GM18499 (cell line): ENCODE data around the gene SNX7.

Experiments
- ATAC-seq: cut with Tn5 transposase; IDR thresholded peaks from one replicate; pipeline ENCODE4 v1.9.1; 2021; ENCODE audit warnings: moderate number of reproducible peaks; ENCODE audit not compliant: insufficient read depth, unreplicated experiment

The SNX7 gene

GRCh38 chr1:98693385-98693784 is 31.9 kb downstream of the SNX7 start:
- no peak for ATAC-seq

- no peak for ATAC-seq
Measured at GRCh38 chr1:98696077-98696476, 34.6 kb downstream of the SNX7 start.

GRCh38 chr1:98697781-98698180 is 36.3 kb downstream of the SNX7 start:
- no peak for ATAC-seq

- ATAC-seq, result no peak
Measured at GRCh38 chr1:98698625-98699024, 37.1 kb downstream of the SNX7 start.

- no peak for ATAC-seq
Measured at GRCh38 chr1:98700228-98700627, 38.7 kb downstream of the SNX7 start.

- no peak for ATAC-seq
Measured at GRCh38 chr1:98702976-98703375, 41.5 kb downstream of the SNX7 start.

- no peak for ATAC-seq
Measured at GRCh38 chr1:98704474-98704873, 43.0 kb downstream of the SNX7 start.

- no peak for ATAC-seq
Measured at GRCh38 chr1:98704971-98705370, 43.5 kb downstream of the SNX7 start.

- ATAC-seq, result no peak
Measured at GRCh38 chr1:98705591-98705990, 44.1 kb downstream of the SNX7 start.

GRCh38 chr1:98706173-98706843 is 44.8 kb downstream of the SNX7 start:
- no peak for ATAC-seq

- ATAC-seq, result no peak
Measured at GRCh38 chr1:98707556-98707955, 46.0 kb downstream of the SNX7 start.

GRCh38 chr1:98709906-98710305 is 48.4 kb downstream of the SNX7 start:
- ATAC-seq, result no peak

- no peak for ATAC-seq
Measured at GRCh38 chr1:98723574-98723973, 62.1 kb downstream of the SNX7 start.

GRCh38 chr1:98732985-98733781 is 71.7 kb downstream of the SNX7 start:
- ATAC-seq, result no peak

- no peak for ATAC-seq
Measured at GRCh38 chr1:98733782-98734112, 72.2 kb downstream of the SNX7 start.

- ATAC-seq, result no peak
Measured at GRCh38 chr1:98735756-98736155, 74.2 kb downstream of the SNX7 start.

- ATAC-seq, result no peak
Measured at GRCh38 chr1:98737835-98738234, 76.3 kb downstream of the SNX7 start.

GRCh38 chr1:98739762-98740161 is 78.2 kb downstream of the SNX7 start:
- ATAC-seq, result no peak

- ATAC-seq, result no peak
Measured at GRCh38 chr1:98741164-98741563, 79.6 kb downstream of the SNX7 start.

- ATAC-seq, result no peak
Measured at GRCh38 chr1:98749152-98749756, 87.7 kb downstream of the SNX7 start.

- no peak for ATAC-seq
Measured at GRCh38 chr1:98754176-98754575, 92.7 kb downstream of the SNX7 start.
